Hepatocyte (in vitro differentiated cells): ENCODE data around the gene PAQR3. TPM values are rescaled to one million over a fixed set of nuclear protein-coding genes. Genes with fewer than 3 reads are reported as not detected.
"Not testable (repeated sequence)": the region's sequence is repeated elsewhere in the genome, so short reads cannot be mapped to it uniquely, and the experiment has no call there.

ENCODE experiments used
- DNase-seq: peaks from one replicate; pipeline ENCODE4 v3.0.0-alpha.2; 2016; ENCODE audit warnings: low spot score
- H2AFZ ChIP-seq: fragments of 200-600 bp; sonication (generic); 2 replicates; pipeline ENCODE4 v1.6.0; 2016; ENCODE audit warnings: antibody characterized with exemption, mild to moderate bottlenecking
- H3K27ac ChIP-seq: fragments of 200-600 bp; sonication (generic); 2 replicates; pipeline ENCODE4 v1.5.1; 2016; ENCODE audit warnings: mild to moderate bottlenecking
- H3K27me3 ChIP-seq: fragments of 200-600 bp; sonication (generic); 2 replicates; pipeline ENCODE4 v1.6.1; 2016
- H3K36me3 ChIP-seq: fragments of 200-600 bp; sonication (generic); replicated peaks from 2 replicates; pipeline ENCODE4 v1.5.1; 2016; ENCODE audit warnings: low read depth; ENCODE audit not compliant: insufficient read depth
- H3K4me1 ChIP-seq: fragments of 200-600 bp; sonication (generic); 2 replicates; pipeline ENCODE4 v1.5.1; 2016; ENCODE audit warnings: mild to moderate bottlenecking, moderate library complexity; ENCODE audit not compliant: insufficient read depth
- H3K4me2 ChIP-seq: fragments of 200-600 bp; sonication (generic); 2 replicates; pipeline ENCODE4 v1.6.0; 2016
- H3K4me3 ChIP-seq: fragments of 200-600 bp; sonication (generic); 2 replicates; pipeline ENCODE4 v1.5.1; 2016; ENCODE audit warnings: mild to moderate bottlenecking
- H3K79me2 ChIP-seq: fragments of 200-600 bp; sonication (generic); 2 replicates; pipeline ENCODE4 v1.6.0; 2017; ENCODE audit warnings: mild to moderate bottlenecking
- H3K9me2 ChIP-seq: fragments of 200-600 bp; sonication (generic); replicated peaks from 2 replicates; pipeline ENCODE4 v1.6.0; 2017; ENCODE audit warnings: mild to moderate bottlenecking; ENCODE audit not compliant: insufficient read depth
- H3K9me3 ChIP-seq: fragments of 200-600 bp; sonication (generic); 2 replicates; pipeline ENCODE4 v1.5.1; 2016; ENCODE audit warnings: low read depth, mild to moderate bottlenecking
- H4K20me1 ChIP-seq: fragments of 200-600 bp; sonication (generic); 2 replicates; pipeline ENCODE4 v1.6.0; 2016; ENCODE audit warnings: mild to moderate bottlenecking; ENCODE audit not compliant: insufficient read depth, poor library complexity, severe bottlenecking
- CTCF ChIP-seq: fragments of 200-600 bp; sonication (generic); IDR thresholded peaks from 2 replicates; pipeline ENCODE4 v1.5.1; 2016; ENCODE audit warnings: antibody characterized with exemption, mild to moderate bottlenecking; ENCODE audit not compliant: poor library complexity
- EZH2 ChIP-seq: fragments of 200-600 bp; sonication (generic); IDR thresholded peaks from 2 replicates; pipeline ENCODE4 v1.6.1; 2016; ENCODE audit warnings: antibody characterized with exemption, mild to moderate bottlenecking, borderline replicate concordance
- EZH2phosphoT487 ChIP-seq: fragments of 200-600 bp; sonication (generic); IDR thresholded peaks from one replicate; pipeline ENCODE4 v1.6.1; 2018; ENCODE audit warnings: antibody characterized with exemption, mild to moderate bottlenecking, low read depth, moderate library complexity; ENCODE audit not compliant: unreplicated experiment, severe bottlenecking
- WGBS: methylation state at CpG from one replicate; pipeline ENCODE4 v1.1.6; 2016; ENCODE audit warnings: low lambda C conversion rate; ENCODE audit errors: missing lambda C conversion rate; 5-methylcytosine and 5-hydroxymethylcytosine counted together
- polyA plus RNA-seq: library from polyadenylated mRNA; unstranded; fragments of >200 nt; fragmentation: Nextera tagmentation; extraction: Ambion mirVana; gene quantifications from 2 replicates; pipeline ENCODE4 v1.2.1, GENCODE V29; 2016
- total RNA-seq: library from RNA; depleted of rRNA; stranded (reverse); fragments of >200 nt; gene quantifications from 2 replicates; pipeline ENCODE4 v1.2.3, GENCODE V29; 2014

PAQR3 gene
- total and polyA plus RNA-seq, 2 experiments from 2014 or later, result 6.1 to 17.5 TPM

- TF ChIP-seq EZH2 (no peak), EZH2phosphoT487 (no peak), CTCF (peak; percentile 19)
- H2AFZ ChIP-seq, result no peak overlapping the region
- H3K9me2 ChIP-seq, result no peaks in the 10 kb centered on the region
- H4K20me1 ChIP-seq, result no peaks in the 10 kb centered on the region
- peak; percentile 36 for DNase-seq
- 90% methylated on average over 4 of the region's 4 CpGs for WGBS
- no peaks in the 10 kb centered on the region for H3K4me1 ChIP-seq
- no peaks in the 10 kb centered on the region for H3K36me3 ChIP-seq
- H3K27me3 ChIP-seq, result no peaks in the 10 kb centered on the region
- H3K79me2 ChIP-seq, result no peaks in the 10 kb centered on the region
- no peaks in the 10 kb centered on the region for H3K9me3 ChIP-seq
- no peak overlapping the region for H3K4me2 ChIP-seq
- H3K27ac ChIP-seq, result no peak overlapping the region
- no peak overlapping the region for H3K4me3 ChIP-seq
Measured at GRCh38 chr4:78923464-78924312, 15.6 kb downstream of the PAQR3 start.

GRCh38 chr4:78922207-78922606, 17.0 kb downstream of the PAQR3 start:
- Histone ChIP-seq H3K4me1 (no peaks in the 10 kb centered on the region), H3K27me3 (no peaks in the 10 kb centered on the region), H3K9me2 (no peaks in the 10 kb centered on the region), H4K20me1 (no peaks in the 10 kb centered on the region), H3K27ac (no peak overlapping the region), H3K79me2 (no peaks in the 10 kb centered on the region), H2AFZ (no peak overlapping the region), H3K4me2 (no peak overlapping the region), H3K9me3 (no peaks in the 10 kb centered on the region), H3K4me3 (no peak overlapping the region), H3K36me3 (no peaks in the 10 kb centered on the region)
- no peak for DNase-seq
- 84% methylated on average over 4 of the region's 4 CpGs for WGBS
- no peak for TF ChIP-seq EZH2

- no peak for DNase-seq
- H3K36me3 ChIP-seq, result no peaks in the 10 kb centered on the region
- peaks cover 4% of the 10 kb centered on the region for H3K4me1 ChIP-seq
- H2AFZ ChIP-seq, result no peak overlapping the region
- no peak overlapping the region for H3K4me2 ChIP-seq
- H3K9me2 ChIP-seq, result no peaks in the 10 kb centered on the region
- H3K9me3 ChIP-seq, result no peaks in the 10 kb centered on the region
- TF ChIP-seq CTCF (no peak), EZH2phosphoT487 (no peak), EZH2 (no peak)
- WGBS, result 96% methylated on average over 2 of the region's 2 CpGs
- H4K20me1 ChIP-seq, result no peaks in the 10 kb centered on the region
- no peak overlapping the region for H3K4me3 ChIP-seq
- no peak overlapping the region for H3K27ac ChIP-seq
- no peaks in the 10 kb centered on the region for H3K79me2 ChIP-seq
- H3K27me3 ChIP-seq, result no peaks in the 10 kb centered on the region
Measured at GRCh38 chr4:78910612-78911011, 28.6 kb downstream of the PAQR3 start.

GRCh38 chr4:78908974-78909373, 30.3 kb downstream of the PAQR3 start:
- H3K27ac ChIP-seq, H3K36me3 ChIP-seq, DNase-seq, H3K9me3 ChIP-seq, H3K27me3 ChIP-seq, H3K79me2 ChIP-seq, H3K4me1 ChIP-seq, H3K4me3 ChIP-seq, H3K4me2 ChIP-seq, H2AFZ ChIP-seq, H4K20me1 ChIP-seq, H3K9me2 ChIP-seq: not testable (repeated sequence)
- WGBS, result 98% methylated on average over 6 of the region's 6 CpGs
